Hepatocyte (in vitro differentiated cells): ENCODE data around the gene SMIM17. TPM values are rescaled to one million over a fixed set of nuclear protein-coding genes. Genes with fewer than 3 reads are reported as not detected.

ENCODE experiments used
- DNase-seq: peaks from one replicate; pipeline ENCODE4 v3.0.0-alpha.2; 2016; ENCODE audit warnings: low spot score
- H2AFZ ChIP-seq: fragments of 200-600 bp; sonication (generic); 2 replicates; pipeline ENCODE4 v1.6.0; 2016; ENCODE audit warnings: antibody characterized with exemption, mild to moderate bottlenecking
- H3K27ac ChIP-seq: fragments of 200-600 bp; sonication (generic); 2 replicates; pipeline ENCODE4 v1.5.1; 2016; ENCODE audit warnings: mild to moderate bottlenecking
- H3K27me3 ChIP-seq: fragments of 200-600 bp; sonication (generic); 2 replicates; pipeline ENCODE4 v1.6.1; 2016
- H3K36me3 ChIP-seq: fragments of 200-600 bp; sonication (generic); replicated peaks from 2 replicates; pipeline ENCODE4 v1.5.1; 2016; ENCODE audit warnings: low read depth; ENCODE audit not compliant: insufficient read depth
- H3K4me1 ChIP-seq: fragments of 200-600 bp; sonication (generic); 2 replicates; pipeline ENCODE4 v1.5.1; 2016; ENCODE audit warnings: mild to moderate bottlenecking, moderate library complexity; ENCODE audit not compliant: insufficient read depth
- H3K4me2 ChIP-seq: fragments of 200-600 bp; sonication (generic); 2 replicates; pipeline ENCODE4 v1.6.0; 2016
- H3K4me3 ChIP-seq: fragments of 200-600 bp; sonication (generic); 2 replicates; pipeline ENCODE4 v1.5.1; 2016; ENCODE audit warnings: mild to moderate bottlenecking
- H3K79me2 ChIP-seq: fragments of 200-600 bp; sonication (generic); 2 replicates; pipeline ENCODE4 v1.6.0; 2017; ENCODE audit warnings: mild to moderate bottlenecking
- H3K9me2 ChIP-seq: fragments of 200-600 bp; sonication (generic); replicated peaks from 2 replicates; pipeline ENCODE4 v1.6.0; 2017; ENCODE audit warnings: mild to moderate bottlenecking; ENCODE audit not compliant: insufficient read depth
- H3K9me3 ChIP-seq: fragments of 200-600 bp; sonication (generic); 2 replicates; pipeline ENCODE4 v1.5.1; 2016; ENCODE audit warnings: low read depth, mild to moderate bottlenecking
- H4K20me1 ChIP-seq: fragments of 200-600 bp; sonication (generic); 2 replicates; pipeline ENCODE4 v1.6.0; 2016; ENCODE audit warnings: mild to moderate bottlenecking; ENCODE audit not compliant: insufficient read depth, poor library complexity, severe bottlenecking
- CTCF ChIP-seq: fragments of 200-600 bp; sonication (generic); IDR thresholded peaks from 2 replicates; pipeline ENCODE4 v1.5.1; 2016; ENCODE audit warnings: antibody characterized with exemption, mild to moderate bottlenecking; ENCODE audit not compliant: poor library complexity
- EZH2 ChIP-seq: fragments of 200-600 bp; sonication (generic); IDR thresholded peaks from 2 replicates; pipeline ENCODE4 v1.6.1; 2016; ENCODE audit warnings: antibody characterized with exemption, mild to moderate bottlenecking, borderline replicate concordance
- EZH2phosphoT487 ChIP-seq: fragments of 200-600 bp; sonication (generic); IDR thresholded peaks from one replicate; pipeline ENCODE4 v1.6.1; 2018; ENCODE audit warnings: antibody characterized with exemption, mild to moderate bottlenecking, low read depth, moderate library complexity; ENCODE audit not compliant: unreplicated experiment, severe bottlenecking
- WGBS: methylation state at CpG from one replicate; pipeline ENCODE4 v1.1.6; 2016; ENCODE audit warnings: low lambda C conversion rate; ENCODE audit errors: missing lambda C conversion rate; 5-methylcytosine and 5-hydroxymethylcytosine counted together
- polyA plus RNA-seq: library from polyadenylated mRNA; unstranded; fragments of >200 nt; fragmentation: Nextera tagmentation; extraction: Ambion mirVana; gene quantifications from 2 replicates; pipeline ENCODE4 v1.2.1, GENCODE V29; 2016
- total RNA-seq: library from RNA; depleted of rRNA; stranded (reverse); fragments of >200 nt; gene quantifications from 2 replicates; pipeline ENCODE4 v1.2.3, GENCODE V29; 2014

SMIM17 gene
- total and polyA plus RNA-seq, 2 experiments from 2014 or later, result 0.45 TPM; not detected in 1

DNA sequence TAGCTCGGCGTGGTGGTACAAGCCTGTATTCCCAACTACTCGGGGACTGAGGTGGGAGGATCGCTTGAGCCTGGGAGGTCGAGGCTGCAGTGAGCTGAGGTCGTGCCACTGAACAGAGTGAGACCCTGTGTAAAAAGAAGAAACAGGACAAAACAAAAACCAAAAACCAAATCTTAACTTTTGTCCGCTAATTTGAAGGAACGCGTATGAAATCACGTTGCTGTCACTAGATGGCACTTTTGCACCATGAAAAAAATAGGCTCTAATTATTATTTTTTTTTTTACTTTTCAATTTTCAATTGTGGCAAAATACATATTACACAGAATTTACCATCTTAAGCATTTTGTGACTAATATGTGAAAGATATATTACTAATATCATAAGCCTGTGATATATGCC is 46.2 kb downstream of the SMIM17 start:
- no peaks in the 10 kb centered on the region for H3K79me2 ChIP-seq
- TF ChIP-seq EZH2phosphoT487, result no peak
- no peak for TF ChIP-seq CTCF
- no peak for TF ChIP-seq EZH2
- H3K4me2 ChIP-seq, result no peak overlapping the region
- H3K27ac ChIP-seq, result no peak overlapping the region
- H2AFZ ChIP-seq, result no peak overlapping the region
- no peak overlapping the region for H3K4me3 ChIP-seq
- DNase-seq, result no peak
- no peaks in the 10 kb centered on the region for H3K9me2 ChIP-seq
- no peaks in the 10 kb centered on the region for H3K36me3 ChIP-seq
- H4K20me1 ChIP-seq, result no peaks in the 10 kb centered on the region
- WGBS, result 80% methylated on average over 10 of the region's 10 CpGs
- H3K9me3 ChIP-seq, result no peaks in the 10 kb centered on the region
- H3K27me3 ChIP-seq, result no peaks in the 10 kb centered on the region
- no peaks in the 10 kb centered on the region for H3K4me1 ChIP-seq

- no peak overlapping the region for H3K4me2 ChIP-seq
- no peaks in the 10 kb centered on the region for H3K9me3 ChIP-seq
- 88% methylated on average over 10 of the region's 10 CpGs for WGBS
- no peaks in the 10 kb centered on the region for H3K79me2 ChIP-seq
- H3K4me1 ChIP-seq, result no peaks in the 10 kb centered on the region
- H4K20me1 ChIP-seq, result no peaks in the 10 kb centered on the region
- H3K27ac ChIP-seq, result no peak overlapping the region
- no peak overlapping the region for H3K4me3 ChIP-seq
- H2AFZ ChIP-seq, result no peak overlapping the region
- H3K36me3 ChIP-seq, result no peaks in the 10 kb centered on the region
- TF ChIP-seq EZH2phosphoT487, result no peak
- TF ChIP-seq EZH2, result no peak
- TF ChIP-seq CTCF, result no peak
- H3K27me3 ChIP-seq, result no peaks in the 10 kb centered on the region
- no peaks in the 10 kb centered on the region for H3K9me2 ChIP-seq
- no peak for DNase-seq
Measured at GRCh38 chr19:56690670-56691069, 47.7 kb downstream of the SMIM17 start.

DNA sequence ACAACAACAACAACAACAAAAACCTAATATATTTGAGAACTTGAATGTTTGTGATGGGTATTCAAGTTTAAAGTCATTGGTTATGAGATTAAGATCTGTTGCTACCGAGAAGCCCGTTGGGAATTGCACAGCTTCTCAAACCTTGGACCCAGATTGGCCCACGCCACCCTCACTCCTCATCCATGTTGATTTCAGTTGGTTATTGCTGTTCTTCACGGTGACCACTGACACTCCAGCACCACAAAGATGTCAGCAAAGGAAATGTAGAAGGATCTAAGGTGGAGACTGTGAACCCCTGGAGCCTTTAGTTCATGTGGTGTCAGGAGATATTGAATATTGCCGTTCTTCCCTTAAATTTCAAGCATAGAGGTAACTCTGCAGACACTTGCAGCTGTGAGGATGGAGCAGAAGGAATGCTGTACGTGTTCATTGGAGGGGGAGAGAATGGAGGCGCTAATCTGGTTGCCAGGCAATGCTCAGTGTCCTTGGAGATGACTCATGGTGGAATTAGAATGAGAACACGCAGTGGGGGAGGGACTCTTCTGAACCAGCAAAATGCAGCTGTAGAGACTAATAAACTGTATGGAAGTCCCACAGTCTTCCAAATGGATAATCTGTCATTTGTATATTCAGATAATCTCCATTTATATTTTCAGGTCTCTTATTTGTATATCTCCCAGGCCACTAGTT is 49.4 kb downstream of the SMIM17 start:
- TF ChIP-seq CTCF (no peak), EZH2phosphoT487 (no peak), EZH2 (no peak)
- WGBS, result 51% methylated on average over 8 of the region's 8 CpGs
- Histone ChIP-seq H3K36me3 (no peaks in the 10 kb centered on the region), H3K4me3 (no peak overlapping the region), H2AFZ (no peak overlapping the region), H3K9me3 (no peaks in the 10 kb centered on the region), H3K27me3 (no peaks in the 10 kb centered on the region), H4K20me1 (no peaks in the 10 kb centered on the region), H3K4me2 (no peak overlapping the region), H3K79me2 (no peaks in the 10 kb centered on the region), H3K9me2 (no peaks in the 10 kb centered on the region), H3K27ac (no peak overlapping the region), H3K4me1 (no peaks in the 10 kb centered on the region)
- DNase-seq, result no peak

DNA sequence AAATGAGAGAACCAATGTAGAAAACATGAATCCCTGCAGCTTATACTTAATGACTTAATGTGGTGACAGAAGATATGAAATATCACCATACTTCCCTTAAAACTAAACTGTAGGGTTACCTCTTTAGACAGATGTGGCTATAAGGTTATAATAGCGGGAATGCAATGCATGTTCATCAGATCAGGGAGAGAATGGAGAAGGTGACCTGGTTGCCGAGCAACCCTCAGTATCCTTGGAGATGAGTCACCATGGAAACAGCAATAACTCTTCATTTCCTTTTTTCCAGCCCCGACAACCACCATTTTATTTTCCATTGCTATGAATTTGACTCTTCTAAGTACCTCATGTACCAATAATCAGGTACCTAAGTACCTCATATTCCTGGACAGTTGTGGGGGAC is 56.6 kb downstream of the SMIM17 start:
- TF ChIP-seq EZH2, result no peak
- TF ChIP-seq CTCF, result no peak
- TF ChIP-seq EZH2phosphoT487, result no peak
- H3K9me3 ChIP-seq, result peaks cover 5% of the 10 kb centered on the region
- H3K27ac ChIP-seq, result no peak overlapping the region

More for the DNA sequence above, 56.6 kb downstream of the SMIM17 start:
- Histone ChIP-seq H3K36me3 (no peaks in the 10 kb centered on the region), H3K4me3 (no peak overlapping the region), H2AFZ (no peak overlapping the region), H3K27me3 (no peaks in the 10 kb centered on the region), H3K79me2 (no peaks in the 10 kb centered on the region), H3K4me1 (no peaks in the 10 kb centered on the region), H3K4me2 (no peak overlapping the region), H4K20me1 (no peaks in the 10 kb centered on the region), H3K9me2 (no peaks in the 10 kb centered on the region)
- no peak for DNase-seq
- WGBS, result 59% methylated on average over 3 of the region's 3 CpGs
